ENCODE results near the gene PPP1R9A. TPM values are rescaled to one million over a fixed set of nuclear protein-coding genes. Genes with fewer than 3 reads are reported as not detected.

Gene PPP1R9A
- total and polyA plus RNA-seq, 8 donors, result 4.7 to 32.4 (median 16.8) TPM

GRCh38 chr7:95011995-95012394, 104.6 kb downstream of the PPP1R9A start:
- ATAC-seq (no peak), DNase-seq (no peak), FAIRE-seq (no peak)
- no peaks in the 10 kb centered on the region for H3K9me3 ChIP-seq
- intact Hi-C loops (cut with DNase I), result no loop called here
- H3K4me1 ChIP-seq, result peaks cover 0 to 8% (median 0%) of the 10 kb centered on the region in 3 donors
- H3K4me3 ChIP-seq, result no peak overlapping the region
- 82 to 87% methylated on average over 4 of the region's 4 CpGs for WGBS, 2 donors
- TF ChIP-seq CTCF (IDR thresholded peaks at IDR 0.05), result no peak
- H3K27ac ChIP-seq, result no peak overlapping the region
- H3K27me3 ChIP-seq, result no peaks in the 10 kb centered on the region
- no peaks in the 10 kb centered on the region for H3K36me3 ChIP-seq

GRCh38 chr7:95018021-95018420, 110.6 kb downstream of the PPP1R9A start:
- Histone ChIP-seq H3K27me3 (no peaks in the 10 kb centered on the region), H3K27ac (no peak overlapping the region), H3K36me3 (no peaks in the 10 kb centered on the region), H3K4me3 (no peak overlapping the region), H3K4me1 (peaks cover 0 to 3% (median 0%) of the 10 kb centered on the region in 3 donors), H3K9me3 (no peaks in the 10 kb centered on the region)
- no peak for TF ChIP-seq CTCF (IDR thresholded peaks at IDR 0.05)
- FAIRE-seq, result no peak
- 90% methylated on average over 1 of the region's 1 CpG for WGBS, 2 donors
- intact Hi-C loops (cut with DNase I), result no loop called here
- no peak for ATAC-seq
- DNase-seq, result no peak

- no peak for FAIRE-seq
Measured at GRCh38 chr7:95026018-95026417, 118.6 kb downstream of the PPP1R9A start.

GRCh38 chr7:95026421-95027072, 119.2 kb downstream of the PPP1R9A start:
- no peaks in the 10 kb centered on the region for H3K9me3 ChIP-seq
- no peak for DNase-seq
- H3K27me3 ChIP-seq, result no peaks in the 10 kb centered on the region
- H3K4me1 ChIP-seq, result peaks cover 0 to 7% (median 3%) of the 10 kb centered on the region in 3 donors
- intact Hi-C loops (cut with DNase I), result no loop called here
- FAIRE-seq, result no peak
- no peak for TF ChIP-seq CTCF (IDR thresholded peaks at IDR 0.05)
- peak in 1 of 4 donors; percentile 75 for ATAC-seq
- whole genome bisulfite sequencing, 2 donors, result 78 to 79% methylated on average over 6 of the region's 6 CpGs
- no peak overlapping the region for H3K27ac ChIP-seq
- H3K4me3 ChIP-seq, result no peak overlapping the region
- H3K36me3 ChIP-seq, result no peaks in the 10 kb centered on the region

More at GRCh38 chr7:95026018-95026417, 118.6 kb downstream of the PPP1R9A start:
- no peak for TF ChIP-seq CTCF (IDR thresholded peaks at IDR 0.05)
- intact Hi-C loops (cut with DNase I), result no loop called here
- H3K27me3 ChIP-seq, result no peaks in the 10 kb centered on the region
- H3K27ac ChIP-seq, result no peak overlapping the region
- H3K36me3 ChIP-seq, result no peaks in the 10 kb centered on the region
- no peak for ATAC-seq
- peaks cover 0 to 7% (median 3%) of the 10 kb centered on the region in 3 donors for H3K4me1 ChIP-seq
- DNase-seq, result no peak
- no peak overlapping the region for H3K4me3 ChIP-seq
- H3K9me3 ChIP-seq, result no peaks in the 10 kb centered on the region

GRCh38 chr7:95027234-95027872, 120.0 kb downstream of the PPP1R9A start:
- intact Hi-C loops (cut with DNase I), result no loop called here
- TF ChIP-seq CTCF (IDR thresholded peaks at IDR 0.05), result no peak
- Histone ChIP-seq H3K4me1 (peaks cover 0 to 7% (median 3%) of the 10 kb centered on the region in 3 donors), H3K4me3 (no peak overlapping the region), H3K27ac (no peak overlapping the region), H3K27me3 (no peaks in the 10 kb centered on the region), H3K36me3 (no peaks in the 10 kb centered on the region), H3K9me3 (no peaks in the 10 kb centered on the region)
- 84 to 85% methylated on average over 11 of the region's 11 CpGs for WGBS, 2 donors
- no peak for ATAC-seq
- no peak for FAIRE-seq
- DNase-seq, result no peak

Data from pancreas (tissue), 10 donors.